GM23338 (cell line): Measurements from ENCODE around the gene OR8K3.

Experiments
- EZH2 ChIP-seq: fragments of 200-600 bp; sonication (generic); IDR thresholded peaks from one replicate; pipeline ENCODE4 v1.8.0; 2017; ENCODE audit warnings: antibody characterized with exemption, mild to moderate bottlenecking, low read depth; ENCODE audit not compliant: unreplicated experiment
- TF ChIP-seq, protein P1 (sequence below), 2 experiments: fragments of 200-600 bp in 1 of 2; sonication (generic) in 1 of 2; conservative IDR thresholded peaks; 2 replicates each; pipeline versions ENCODE4 v1.5.1 to v1.6.1; 2016 to 2017; ENCODE audit warnings: antibody characterized with exemption in 2 of 2, low read depth in 2 of 2, mild to moderate bottlenecking in 2 of 2, moderate library complexity in 1 of 2

DNA sequence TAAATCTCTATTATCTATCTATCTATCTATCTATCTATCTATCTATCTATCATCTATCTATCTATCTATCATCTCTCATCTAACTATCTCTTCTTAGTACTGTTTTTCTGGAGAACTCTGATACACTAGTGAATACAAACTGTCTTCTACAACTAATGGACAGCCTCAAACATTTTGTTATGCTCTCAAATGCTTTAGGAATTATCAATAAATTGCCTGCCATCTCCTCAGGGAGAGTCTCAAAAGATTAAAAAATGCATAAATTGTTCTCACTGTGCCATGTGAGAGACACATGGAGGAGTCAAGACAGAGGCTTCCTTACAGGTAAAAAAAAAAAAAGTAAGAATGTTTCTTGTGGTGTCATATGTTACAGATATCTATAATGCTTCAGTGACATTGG is at the start of gene OR8K3:
- no peak for TF ChIP-seq EZH2
- TF ChIP-seq, protein P1, sequence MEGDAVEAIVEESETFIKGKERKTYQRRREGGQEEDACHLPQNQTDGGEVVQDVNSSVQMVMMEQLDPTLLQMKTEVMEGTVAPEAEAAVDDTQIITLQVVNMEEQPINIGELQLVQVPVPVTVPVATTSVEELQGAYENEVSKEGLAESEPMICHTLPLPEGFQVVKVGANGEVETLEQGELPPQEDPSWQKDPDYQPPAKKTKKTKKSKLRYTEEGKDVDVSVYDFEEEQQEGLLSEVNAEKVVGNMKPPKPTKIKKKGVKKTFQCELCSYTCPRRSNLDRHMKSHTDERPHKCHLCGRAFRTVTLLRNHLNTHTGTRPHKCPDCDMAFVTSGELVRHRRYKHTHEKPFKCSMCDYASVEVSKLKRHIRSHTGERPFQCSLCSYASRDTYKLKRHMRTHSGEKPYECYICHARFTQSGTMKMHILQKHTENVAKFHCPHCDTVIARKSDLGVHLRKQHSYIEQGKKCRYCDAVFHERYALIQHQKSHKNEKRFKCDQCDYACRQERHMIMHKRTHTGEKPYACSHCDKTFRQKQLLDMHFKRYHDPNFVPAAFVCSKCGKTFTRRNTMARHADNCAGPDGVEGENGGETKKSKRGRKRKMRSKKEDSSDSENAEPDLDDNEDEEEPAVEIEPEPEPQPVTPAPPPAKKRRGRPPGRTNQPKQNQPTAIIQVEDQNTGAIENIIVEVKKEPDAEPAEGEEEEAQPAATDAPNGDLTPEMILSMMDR (conservative IDR thresholded peaks at IDR 0.05; ENCODE audit: low read depth in 2 of 2): no peak
